ENCODE data around the gene HCRTR2.

DNA sequence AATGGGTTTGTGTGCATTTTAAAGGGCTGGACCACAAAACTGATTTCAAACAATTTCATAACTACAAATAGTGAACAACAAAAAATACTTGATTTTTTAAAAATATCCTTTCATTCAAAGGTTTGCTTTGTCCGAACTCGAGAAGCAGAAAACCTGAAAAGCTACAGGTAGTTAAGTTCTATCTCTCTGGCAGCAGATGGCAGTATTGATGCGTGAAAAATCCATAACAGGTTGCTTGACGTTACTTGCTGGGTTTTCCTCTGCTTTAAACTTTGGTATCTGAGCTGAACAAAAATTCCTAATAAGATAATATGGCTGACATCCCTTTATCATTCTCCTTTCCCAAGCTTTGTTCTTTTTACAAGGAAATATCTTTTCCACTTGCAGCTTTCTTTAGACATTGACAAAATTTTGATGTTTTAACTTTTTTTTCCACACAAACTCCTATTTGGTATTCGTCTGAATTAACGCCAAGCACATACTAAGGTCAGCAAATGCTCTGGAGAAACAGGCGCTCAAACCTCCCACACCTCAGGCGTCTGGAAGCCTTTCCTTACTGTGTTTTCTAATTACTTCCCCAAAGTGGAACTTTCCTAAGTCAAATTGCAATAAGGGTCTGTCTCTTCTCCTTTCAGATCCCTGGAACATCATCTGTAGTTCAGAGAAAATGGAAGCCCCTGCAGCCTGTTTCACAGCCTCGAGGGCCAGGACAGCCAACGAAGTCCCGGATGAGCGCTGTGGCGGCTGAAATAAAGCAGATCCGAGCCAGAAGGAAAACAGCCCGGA, 102.6 kb downstream of the HCRTR2 start:
- no peak for TF ChIP-seq EZH2 (IDR thresholded peaks at IDR 0.05; ENCODE audit: borderline replicate concordance, low read depth, low read length, severe bottlenecking)
- TF ChIP-seq, protein P1, sequence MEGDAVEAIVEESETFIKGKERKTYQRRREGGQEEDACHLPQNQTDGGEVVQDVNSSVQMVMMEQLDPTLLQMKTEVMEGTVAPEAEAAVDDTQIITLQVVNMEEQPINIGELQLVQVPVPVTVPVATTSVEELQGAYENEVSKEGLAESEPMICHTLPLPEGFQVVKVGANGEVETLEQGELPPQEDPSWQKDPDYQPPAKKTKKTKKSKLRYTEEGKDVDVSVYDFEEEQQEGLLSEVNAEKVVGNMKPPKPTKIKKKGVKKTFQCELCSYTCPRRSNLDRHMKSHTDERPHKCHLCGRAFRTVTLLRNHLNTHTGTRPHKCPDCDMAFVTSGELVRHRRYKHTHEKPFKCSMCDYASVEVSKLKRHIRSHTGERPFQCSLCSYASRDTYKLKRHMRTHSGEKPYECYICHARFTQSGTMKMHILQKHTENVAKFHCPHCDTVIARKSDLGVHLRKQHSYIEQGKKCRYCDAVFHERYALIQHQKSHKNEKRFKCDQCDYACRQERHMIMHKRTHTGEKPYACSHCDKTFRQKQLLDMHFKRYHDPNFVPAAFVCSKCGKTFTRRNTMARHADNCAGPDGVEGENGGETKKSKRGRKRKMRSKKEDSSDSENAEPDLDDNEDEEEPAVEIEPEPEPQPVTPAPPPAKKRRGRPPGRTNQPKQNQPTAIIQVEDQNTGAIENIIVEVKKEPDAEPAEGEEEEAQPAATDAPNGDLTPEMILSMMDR (IDR thresholded peaks at IDR 0.05; ENCODE audit: borderline replicate concordance, extremely low read depth, low read length, poor library complexity, severe bottlenecking) = peak; percentile 72
